RPMI7951 (cell line): ENCODE data around the gene MOSMO. TPM values are rescaled to one million over a fixed set of nuclear protein-coding genes. Genes with fewer than 3 reads are reported as not detected.
"Not testable (repeated sequence)": the region's sequence is repeated elsewhere in the genome, so short reads cannot be mapped to it uniquely, and the experiment has no call there.

ENCODE experiments used
- DNase-seq: peaks from one replicate; pipeline ENCODE4 v3.0.0-alpha.2; 2012; ENCODE audit warnings: low read depth
- total RNA-seq: library from RNA; depleted of rRNA; stranded (reverse); fragments of >200 nt; shearing (Covaris generic); gene quantifications from 2 replicates; pipeline ENCODE4 v1.2.3, GENCODE V29; 2014

MOSMO gene
- total RNA-seq, 1 experiment from 2014 or later = 13.3 TPM

GRCh38 chr16:22002047-22002446 is 5.9 kb upstream of the MOSMO start:
- not testable (repeated sequence) for DNase-seq

DNA sequence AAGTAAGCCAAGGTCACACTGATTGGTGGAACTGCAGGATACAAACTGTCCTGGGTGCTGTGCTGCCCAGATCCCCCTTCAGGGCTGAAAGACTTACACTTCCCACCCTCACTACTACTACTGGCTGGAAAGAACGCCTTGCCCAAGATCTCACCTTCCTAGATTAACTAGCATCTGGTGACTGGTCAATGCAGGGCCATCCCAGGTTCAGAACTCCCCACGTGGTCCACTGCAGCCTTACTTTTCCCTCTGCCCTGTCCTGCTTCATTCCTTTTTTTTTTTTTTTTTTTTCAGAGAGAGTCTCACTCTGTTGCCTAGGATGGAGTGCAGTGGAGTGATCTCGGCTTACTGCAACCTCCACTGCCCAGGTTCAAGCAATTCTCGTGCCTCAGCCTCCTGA is 4.7 kb upstream of the MOSMO start:
- DNase-seq = no peak

GRCh38 chr16:22004341-22004740 is 3.6 kb upstream of the MOSMO start:
- DNase-seq = no peak

- DNase-seq = no peak
Measured at GRCh38 chr16:22005746-22006145, 2.2 kb upstream of the MOSMO start.

DNA sequence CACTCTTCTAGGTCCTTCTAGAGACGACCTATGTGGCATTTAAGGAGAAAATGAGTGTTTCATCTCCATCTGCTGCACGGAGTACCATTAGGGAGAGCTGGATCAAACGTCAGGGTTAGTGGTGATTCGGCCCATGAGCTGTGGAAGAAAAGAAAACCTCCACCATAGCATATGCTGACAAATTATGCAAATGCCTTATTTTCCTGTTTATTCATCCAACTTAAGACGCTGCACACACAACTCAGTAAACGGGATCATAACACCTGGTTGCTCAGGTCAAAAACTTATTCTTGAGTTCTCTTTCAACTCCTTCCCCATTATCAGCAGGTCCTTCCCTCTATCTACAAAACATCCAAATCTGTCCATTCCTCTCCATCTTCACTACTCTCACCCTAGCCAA is 1.3 kb upstream of the MOSMO start:
- no peak for DNase-seq

DNA sequence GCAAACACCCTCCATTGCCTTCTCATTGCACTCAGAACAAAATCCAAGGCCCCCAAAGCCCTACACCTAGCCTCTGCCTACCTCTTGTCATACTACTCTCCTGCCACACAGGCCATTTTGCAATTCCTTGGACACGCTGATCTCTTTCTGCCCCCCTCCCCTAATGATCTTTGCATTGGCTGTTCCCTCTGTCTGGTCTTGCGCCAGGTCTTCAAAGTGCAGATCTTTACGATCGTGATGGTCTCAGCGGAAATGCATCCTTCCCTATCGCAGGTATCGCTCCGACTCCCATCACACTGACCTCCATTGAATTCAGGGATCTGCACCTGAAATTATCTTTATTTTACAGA is 777 bp upstream of the MOSMO start:
- DNase-seq = no peak

GRCh38 chr16:22008215-22009059 is 526 bp downstream of the MOSMO start:
- peak; percentile 4 for DNase-seq

DNA sequence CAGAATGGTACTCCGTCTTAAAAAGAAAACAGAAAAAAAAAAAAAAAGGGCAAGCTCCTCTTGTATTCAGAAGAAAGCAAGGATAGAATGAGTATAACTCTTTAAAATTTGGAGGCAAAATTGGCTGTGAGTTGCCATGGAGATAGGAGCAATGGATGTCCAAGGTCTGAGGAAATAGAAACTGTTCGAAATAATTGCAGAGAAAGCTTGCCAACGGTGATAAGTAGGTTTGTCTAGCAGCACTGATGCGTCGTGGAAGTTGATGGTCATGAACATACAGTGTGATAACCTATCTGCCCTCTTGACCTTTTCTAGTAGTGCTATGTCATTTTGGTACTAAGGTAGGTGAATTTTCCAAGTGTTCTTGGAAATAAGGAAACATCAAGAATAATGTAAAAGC is 3.0 kb downstream of the MOSMO start:
- DNase-seq = no peak

DNA sequence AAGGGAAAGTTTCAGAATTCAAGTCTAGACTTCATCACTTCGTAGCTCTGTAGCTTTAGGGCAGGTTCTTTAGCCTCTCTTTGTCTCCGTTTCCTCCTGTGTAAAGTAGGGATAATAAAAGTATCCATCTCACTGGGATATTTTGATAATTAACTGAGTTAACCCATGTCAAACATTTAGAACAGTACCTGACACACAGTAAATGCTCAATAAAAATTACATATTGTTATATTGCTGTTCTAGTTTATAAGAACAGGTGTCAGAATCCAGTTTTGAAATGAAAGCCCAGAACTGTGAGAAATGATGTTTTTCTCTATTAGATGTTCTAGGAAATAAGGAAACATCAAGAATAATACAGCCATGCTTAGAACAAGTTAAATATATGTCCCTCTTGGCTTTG is 4.3 kb downstream of the MOSMO start:
- DNase-seq = no peak

- no peak for DNase-seq
Measured at GRCh38 chr16:22013486-22013885, 5.6 kb downstream of the MOSMO start.

DNA sequence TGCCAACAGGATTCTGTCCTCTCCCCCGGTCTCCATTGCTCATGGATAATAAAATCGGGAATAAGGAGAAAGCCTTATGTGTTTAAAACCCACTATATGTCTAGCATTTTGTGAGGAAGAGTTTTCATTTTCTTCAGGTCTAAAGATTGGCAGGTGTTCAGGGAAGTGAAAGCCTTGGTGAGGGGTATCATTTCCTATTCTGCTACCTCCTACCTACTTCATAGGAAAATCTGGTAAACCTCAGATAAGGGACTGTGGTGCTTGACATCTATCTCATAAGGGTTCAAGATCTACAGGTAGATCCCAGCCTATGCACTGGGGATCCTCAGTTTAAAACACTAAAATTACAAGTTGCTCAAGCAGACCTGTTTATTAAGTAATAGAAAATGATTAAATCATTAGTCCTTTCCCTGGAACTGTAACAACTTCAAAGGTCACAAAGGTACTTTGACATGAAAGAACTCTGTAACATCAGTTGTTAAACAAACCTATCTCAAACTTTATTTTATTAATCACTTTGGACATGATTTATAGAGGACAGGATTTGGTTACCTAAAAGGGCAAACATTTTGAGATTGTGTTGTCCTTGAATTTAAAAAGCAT is 6.5 kb downstream of the MOSMO start:
- DNase-seq = no peak

DNA sequence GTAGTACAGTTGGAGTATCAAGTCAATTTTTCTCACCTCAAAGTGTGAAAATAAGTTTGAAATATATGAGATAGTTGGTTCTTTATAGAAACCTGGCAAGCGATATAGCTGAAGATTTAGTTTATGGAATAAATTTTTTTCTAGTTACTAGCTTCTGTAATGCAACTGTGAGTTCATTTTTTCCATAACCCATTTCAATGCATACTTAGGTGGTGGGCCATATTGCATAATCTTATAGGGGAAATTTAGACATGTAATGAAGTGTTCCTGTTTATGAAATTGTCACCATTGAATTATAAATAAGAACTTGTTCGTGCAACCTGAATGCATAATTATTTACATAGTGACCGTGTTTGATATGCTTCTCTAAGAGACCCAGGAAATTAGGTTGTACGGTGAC is 9.0 kb downstream of the MOSMO start:
- DNase-seq = no peak

DNA sequence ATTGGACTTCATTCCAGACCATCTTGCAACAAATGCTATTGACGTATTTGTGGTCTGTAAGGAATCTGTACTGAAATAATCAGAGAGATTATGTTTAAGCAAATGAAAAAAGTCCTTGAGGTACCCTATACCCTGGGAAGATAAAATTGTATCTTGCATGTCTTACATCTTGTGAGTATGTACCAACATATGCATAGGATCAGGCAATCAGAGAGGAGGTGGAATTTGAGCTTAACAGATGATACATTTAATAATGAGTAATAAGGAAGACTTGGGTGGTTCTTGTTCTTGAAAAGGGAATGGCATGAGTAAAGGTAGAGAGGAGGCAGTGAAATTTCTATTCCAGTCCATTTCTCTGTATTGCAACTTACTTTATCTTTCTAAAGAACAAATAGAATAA is 10.6 kb downstream of the MOSMO start:
- DNase-seq = no peak

DNA sequence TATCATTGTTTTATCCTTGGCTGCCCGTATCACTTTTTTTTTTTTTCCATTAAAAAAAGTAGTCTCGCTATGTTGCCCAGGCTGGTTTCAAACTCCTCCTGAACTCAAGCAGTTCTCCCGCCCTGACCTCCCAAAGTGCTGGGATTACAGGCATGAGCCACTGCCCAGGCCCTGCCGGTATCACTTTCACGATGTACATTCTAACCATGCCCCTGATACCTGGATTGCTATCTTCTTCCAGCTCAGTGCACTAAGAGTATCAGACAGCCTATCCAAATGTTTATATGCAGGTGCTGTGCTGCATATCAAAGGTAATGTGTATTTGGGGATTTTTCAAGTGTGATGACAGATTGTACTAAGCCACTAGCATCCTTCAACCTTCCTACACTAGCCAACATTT is 14.2 kb downstream of the MOSMO start:
- DNase-seq = no peak

DNA sequence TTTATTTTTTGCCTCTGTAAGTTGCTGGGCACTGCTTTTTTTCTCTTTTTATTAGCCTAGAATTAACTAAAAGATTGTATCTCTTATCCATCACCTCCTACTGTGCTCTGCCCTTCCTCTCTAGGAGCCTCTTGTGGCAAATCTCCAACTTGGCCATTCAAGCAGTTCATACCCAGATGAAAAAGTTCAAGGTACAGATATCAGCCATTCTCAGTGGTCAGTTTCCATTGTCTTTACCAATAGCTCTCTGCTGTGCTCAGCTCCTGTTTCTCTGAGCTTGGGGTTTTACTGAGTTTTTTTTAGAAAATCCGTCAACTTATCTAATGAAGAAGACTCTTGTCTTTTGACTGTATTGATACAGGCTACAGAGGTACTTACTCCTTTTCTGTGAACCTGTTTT is 15.6 kb downstream of the MOSMO start:
- no peak for DNase-seq

DNA sequence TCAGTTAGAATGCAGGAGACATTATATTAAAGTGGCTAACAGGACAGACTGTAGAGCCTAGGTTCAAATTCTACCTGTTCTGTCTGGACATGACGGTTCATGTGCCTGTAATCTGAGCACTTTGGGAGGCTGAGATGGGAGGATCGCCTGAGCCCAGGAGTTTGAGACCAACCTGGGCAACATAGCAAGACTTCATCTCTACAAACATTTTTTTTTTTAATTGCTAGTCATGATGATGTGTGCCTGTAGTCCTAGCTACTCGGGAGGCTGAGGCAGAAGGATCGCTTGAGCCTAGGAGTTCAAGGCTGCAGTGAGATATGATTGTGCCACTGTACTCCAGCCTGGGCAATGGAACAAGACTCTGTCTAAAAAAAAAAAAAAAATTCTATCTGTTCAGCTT is 16.9 kb downstream of the MOSMO start:
- DNase-seq = not testable (repeated sequence)

DNA sequence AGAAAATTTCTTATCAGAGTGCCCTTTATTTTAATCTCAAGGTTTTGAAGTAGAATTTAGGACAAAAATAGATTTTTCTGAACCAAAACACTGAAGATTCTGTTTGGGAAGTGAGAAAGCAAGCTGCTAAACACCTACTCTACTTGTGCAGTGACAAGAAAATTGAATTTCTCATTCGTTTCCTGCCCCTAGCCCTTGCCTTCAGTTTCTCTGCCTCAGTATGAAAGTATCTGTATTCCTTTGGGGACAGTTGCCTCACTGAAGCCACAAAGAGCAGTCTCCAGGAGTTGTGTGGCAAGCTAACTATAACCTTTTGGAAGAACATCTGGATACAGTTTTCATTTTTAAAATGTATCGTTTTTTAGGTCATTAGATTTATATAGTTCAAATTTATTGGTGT is 19.7 kb downstream of the MOSMO start:
- DNase-seq = no peak

GRCh38 chr16:22029632-22030031 is 21.7 kb downstream of the MOSMO start:
- DNase-seq = no peak

DNA sequence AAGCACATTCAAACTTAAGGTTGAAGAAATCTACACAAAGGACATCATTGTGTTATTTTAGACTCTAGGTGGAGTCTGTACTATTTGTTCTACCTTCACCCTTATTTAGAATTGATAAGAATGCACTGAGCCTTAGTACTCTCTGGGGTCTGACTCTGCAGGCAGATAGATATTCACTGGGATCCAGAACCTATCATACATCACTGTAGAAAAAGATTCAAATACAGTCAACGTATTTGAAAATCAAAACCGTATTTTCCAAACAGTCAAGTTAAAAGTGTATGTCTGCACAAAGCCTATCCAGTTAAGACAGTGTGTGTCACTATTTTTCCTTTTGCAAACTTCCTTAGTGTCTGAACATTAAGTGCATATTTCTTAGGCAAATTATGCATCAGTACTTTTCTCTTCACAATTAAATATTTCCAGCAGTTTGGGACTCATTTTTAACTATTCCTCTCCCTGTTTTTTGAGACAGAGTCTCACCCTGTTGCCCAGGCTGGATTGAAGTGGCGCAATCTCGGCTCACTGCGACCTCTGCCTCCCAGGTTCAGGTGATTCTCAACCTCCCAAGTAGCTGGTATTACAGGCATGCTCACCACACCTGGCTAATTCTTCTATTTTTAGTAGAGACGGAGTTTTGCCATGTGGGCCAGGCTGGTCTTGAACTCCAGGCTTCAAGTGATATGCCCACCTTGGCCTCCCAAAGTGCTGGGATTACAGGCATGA is 22.3 kb downstream of the MOSMO start:
- DNase-seq = no peak

GRCh38 chr16:22031483-22032083 is 23.7 kb downstream of the MOSMO start:
- no peak for DNase-seq

GRCh38 chr16:22034503-22034902 is 26.6 kb downstream of the MOSMO start:
- DNase-seq = no peak

DNA sequence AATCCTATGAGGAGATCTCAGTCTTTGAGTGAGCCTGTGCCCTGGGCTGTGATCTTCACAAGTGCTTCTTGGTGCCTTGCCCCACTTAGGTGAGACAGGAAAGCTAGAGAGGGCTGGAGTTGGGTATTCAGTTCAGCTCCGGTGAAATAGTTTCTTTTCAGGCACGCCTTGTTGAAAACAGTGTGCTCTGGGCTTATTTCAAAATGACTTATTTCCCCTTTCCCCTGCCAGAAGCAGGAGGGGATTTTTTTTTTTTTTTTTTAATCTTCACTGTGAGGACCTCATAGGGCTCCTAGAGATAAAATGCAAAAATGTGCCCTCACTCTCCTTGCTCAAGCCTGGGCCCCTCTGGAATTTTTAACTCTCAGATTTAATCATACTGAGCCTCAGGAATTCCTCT is 27.2 kb downstream of the MOSMO start:
- no peak for DNase-seq

GRCh38 chr16:22043882-22044281 is 36.0 kb downstream of the MOSMO start:
- DNase-seq = not testable (repeated sequence)
